Measurements from ENCODE around the gene FRMD4B.

- TF ChIP-seq POLR2A (IDR thresholded peaks at IDR 0.05; ENCODE audit: low read length) (no peak), GATA1 (IDR thresholded peaks at IDR 0.05; ENCODE audit: low read depth, low read length) (no peak)
Observed at GRCh38 chr3:69342074-69342473, 43.8 kb downstream of the FRMD4B start.

All from erythroblast (primary cell).